HEK293 (cell line): ENCODE results near the gene ZFP3.

Experiments
- CTCF ChIA-PET: fragments of 350-600 bp; formaldehyde crosslinking; extraction: SDS; loops from one replicate; lab custom pipeline; 2021; ENCODE audit warnings: antibody characterized with exemption; lab: Yijun Ruan, JAX
- POLR2A ChIA-PET: fragments of 300-600 bp; formaldehyde crosslinking; extraction: SDS; loops from one replicate; lab custom pipeline; 2020; ENCODE audit warnings: antibody characterized with exemption, inconsistent platforms; lab: Yijun Ruan, JAX
- H3K27ac ChIP-seq: fragments of 200-500 bp; sonication (Bioruptor generic); 2 replicates; pipeline ENCODE4 v1.5.1; 2014; ENCODE audit warnings: low read depth, low read length, control low read depth, inconsistent platforms; ENCODE audit errors: extremely low read depth
- H3K36me3 ChIP-seq, 2 experiments: fragments of 200-500 bp in 1 of 2; sonication (Bioruptor generic) in 1 of 2; 1 replicate in 1 of 2; 2 replicates in 1 of 2; pipeline ENCODE4 v1.5.1; 2014 to 2017; ENCODE audit warnings: inconsistent platforms in 2 of 2, low read length in 2 of 2; ENCODE audit not compliant: control insufficient read depth in 2 of 2, insufficient read depth in 1 of 2
- H3K4me1 ChIP-seq: fragments of 200-500 bp; sonication (Bioruptor generic); 2 replicates; pipeline ENCODE4 v1.5.1; 2014; ENCODE audit warnings: mild to moderate bottlenecking, low read length, inconsistent platforms; ENCODE audit not compliant: control insufficient read depth, insufficient read depth
- H3K4me3 ChIP-seq: 2 replicates; pipeline ENCODE4 v1.5.1; 2011; ENCODE audit warnings: low read depth, mild to moderate bottlenecking, control low read depth, low read length, moderate library complexity
- H3K9me3 ChIP-seq: fragments of 200-500 bp; sonication (Bioruptor generic); 2 replicates; pipeline ENCODE4 v1.5.1; 2014; ENCODE audit warnings: low read depth, low read length, inconsistent platforms; ENCODE audit not compliant: control insufficient read depth, insufficient read depth
- BCL11A ChIP-seq: fragments of 450-650 bp; formaldehyde crosslinking; IDR thresholded peaks from 2 replicates; pipeline ENCODE4 v1.5.1; 2016; ENCODE audit warnings: low read depth, missing biosample characterization, missing genetic modification characterization
- SALL2 ChIP-seq: fragments of 450-650 bp; formaldehyde crosslinking; IDR thresholded peaks from 2 replicates; pipeline ENCODE4 v1.5.0; 2017; ENCODE audit warnings: missing biosample characterization, mild to moderate bottlenecking, missing genetic modification characterization, borderline replicate concordance
- SETDB1 ChIP-seq: IDR thresholded peaks from one replicate; pipeline ENCODE4 v1.6.1; 2017; ENCODE audit warnings: mild to moderate bottlenecking, low read length, moderate library complexity, mixed read lengths; ENCODE audit not compliant: insufficient read length
- SP7 ChIP-seq: fragments of 450-650 bp; formaldehyde crosslinking; IDR thresholded peaks from 2 replicates; pipeline ENCODE4 v1.5.1; 2016; ENCODE audit warnings: missing biosample characterization, missing genetic modification characterization
- TRIM28 ChIP-seq: IDR thresholded peaks from 2 replicates; pipeline ENCODE4 v1.6.1; 2011; ENCODE audit warnings: low read length, control low read depth, borderline replicate concordance
- ZBTB6 ChIP-seq: fragments of 450-650 bp; formaldehyde crosslinking; IDR thresholded peaks from 2 replicates; pipeline ENCODE4 v1.5.1; 2017; ENCODE audit warnings: missing biosample characterization, missing genetic modification characterization
- ZBTB7A ChIP-seq: fragments of 450-650 bp; formaldehyde crosslinking; IDR thresholded peaks from 2 replicates; pipeline ENCODE4 v1.5.1; 2016; ENCODE audit warnings: low read depth, missing biosample characterization, missing genetic modification characterization
- ZNF214 ChIP-seq: fragments of 450-650 bp; formaldehyde crosslinking; IDR thresholded peaks from 2 replicates; pipeline ENCODE4 v1.5.1; 2017; ENCODE audit warnings: missing biosample characterization, mild to moderate bottlenecking, missing genetic modification characterization, borderline replicate concordance
- ZNF274 ChIP-seq, 2 experiments: fragments of 200-500 bp in 1 of 2; fragments of 450-650 bp in 1 of 2; sonication (Bioruptor generic) in 1 of 2; formaldehyde crosslinking in 1 of 2; IDR thresholded peaks; 2 replicates each; pipeline versions ENCODE4 v1.5.1 to v1.6.1; 2014 to 2016; ENCODE audit warnings: borderline replicate concordance in 1 of 2, inconsistent platforms in 1 of 2, low read length in 1 of 2, missing biosample characterization in 1 of 2, missing genetic modification characterization in 1 of 2
- ZNF518A ChIP-seq: fragments of 450-650 bp; formaldehyde crosslinking; conservative IDR thresholded peaks from 2 replicates; pipeline ENCODE4 v1.5.1; 2016; ENCODE audit warnings: low read depth, missing biosample characterization, missing genetic modification characterization
- ZNF544 ChIP-seq: fragments of 450-650 bp; formaldehyde crosslinking; IDR thresholded peaks from 2 replicates; pipeline ENCODE4 v1.5.0; 2017; ENCODE audit warnings: missing biosample characterization, missing genetic modification characterization
- ZNF664 ChIP-seq: fragments of 450-650 bp; formaldehyde crosslinking; IDR thresholded peaks from 2 replicates; pipeline ENCODE4 v1.5.1; 2016; ENCODE audit warnings: missing biosample characterization, missing genetic modification characterization
- ZNF792 ChIP-seq: fragments of 450-650 bp; formaldehyde crosslinking; IDR thresholded peaks from 2 replicates; pipeline ENCODE4 v1.5.1; 2016; ENCODE audit warnings: missing biosample characterization, missing genetic modification characterization
- ZNF837 ChIP-seq: fragments of 450-650 bp; formaldehyde crosslinking; IDR thresholded peaks from 2 replicates; pipeline ENCODE4 v1.5.1; 2016; ENCODE audit warnings: missing biosample characterization, missing genetic modification characterization

ZFP3 gene

GRCh38 chr17:5077781-5078105 lies 524 bp upstream of the ZFP3 start (continued):
- no peak for TF ChIP-seq ZBTB6 (tag by site-specific recombination)
- TF ChIP-seq ZBTB7A (tag by site-specific recombination) = no peak
- TF ChIP-seq ZNF792 (tag by site-specific recombination) = no peak
- TF ChIP-seq ZNF214 (tag by site-specific recombination) = no peak
- no peak for TF ChIP-seq ZNF518A (tag by site-specific recombination)
- no peak for TF ChIP-seq ZNF837 (tag by site-specific recombination)

- no peaks in the 10 kb centered on the region for H3K36me3 ChIP-seq
- no peak overlapping the region for H3K27ac ChIP-seq
- TF ChIP-seq ZNF664 = 0 out of 2 replicates have a peak, but pooled peaks have one; percentile 18
- no peak for TF ChIP-seq SP7 (tag by site-specific recombination)
- ChIA-PET CTCF (no interaction called here), POLR2A (no interaction called here)
- H3K4me1 ChIP-seq = no peaks in the 10 kb centered on the region
- no peaks in the 10 kb centered on the region; the same call in 1 of the 2 replicates for H3K9me3 ChIP-seq
- H3K4me3 ChIP-seq = no peak overlapping the region
These were observed 2.3 kb downstream of the ZFP3 start for GRCh38 chr17:5080591-5080990.

- Histone ChIP-seq H3K9me3 (peaks cover 3% of the 10 kb centered on the region), H3K4me1 (no peaks in the 10 kb centered on the region), H3K27ac (no peak overlapping the region), H3K36me3 (no peaks in the 10 kb centered on the region), H3K4me3 (no peak overlapping the region)
- TF ChIP-seq SALL2 (tag by site-specific recombination) (no peak), SETDB1 (peak; percentile 98), ZNF274 (IDR thresholded peaks at IDR 0.05; ENCODE audit: low read length) (peak; percentile 88), ZNF274 (tag by site-specific recombination; IDR thresholded peaks at IDR 0.05; ENCODE audit: borderline replicate concordance) (peak; percentile 84; the same call in 1 of the 2 replicates), BCL11A (tag by site-specific recombination) (no peak), ZNF544 (no peak), TRIM28 (peak; percentile 96; the same call in 1 of the 2 replicates)
- ChIA-PET CTCF (interaction anchor here (0.6 kb wide), 2 partner anchors 144 to 146 kb away, joined by 3 to 5 read pairs; no protein-coding TSS in a partner anchor), POLR2A (no interaction called here)
These were observed 14.1 kb downstream of the ZFP3 start for GRCh38 chr17:5092218-5093010.
